IMR-90 (cell line): ENCODE data around the gene PLCL1. TPM values are rescaled to one million over a fixed set of nuclear protein-coding genes. Genes with fewer than 3 reads are reported as not detected.

Experiments used
- ATAC-seq: fragments of 200-7000 bp; cut with Tn5 transposase; 2 replicates; pipeline ENCODE4 v1.9.1; 2020; ENCODE audit warnings: low read depth, mild to moderate bottlenecking, moderate library complexity
- BruUV-seq: library from RNA; stranded (reverse); fragments of 400-500 nt; replicated peaks from 2 replicates; lab custom pipeline; 2021; lab: Mats Ljungman, UMichigan
- CTCF ChIA-PET: fragments of 300-600 bp; formaldehyde crosslinking; extraction: SDS; loops from one replicate; lab custom pipeline; 2021; ENCODE audit warnings: antibody characterized with exemption; lab: Yijun Ruan, JAX
- POLR2A ChIA-PET: fragments of 300-600 bp; sonication (Branson Sonifier 250); formaldehyde crosslinking; loops from one replicate; lab custom pipeline; 2022; ENCODE audit warnings: antibody characterized with exemption; ENCODE audit not compliant: unreplicated experiment; lab: Charles Lee
- DNase-seq: peaks from one replicate; pipeline ENCODE4 v3.0.0; 2013
- H2AFZ ChIP-seq: replicated peaks from 2 replicates; pipeline ENCODE3; 2013; ENCODE audit warnings: low read length, mild to moderate bottlenecking; ENCODE audit not compliant: poor library complexity
- H2AK5ac ChIP-seq: 2 replicates; pipeline ENCODE4 v1.6.1; 2013; ENCODE audit warnings: low read depth, low read length, inconsistent platforms
- H2AK9ac ChIP-seq: replicated peaks from 2 replicates; pipeline ENCODE3; 2013; ENCODE audit warnings: mild to moderate bottlenecking, low read depth, low read length, moderate library complexity; ENCODE audit not compliant: poor library complexity
- H2BK120ac ChIP-seq: 2 replicates; pipeline ENCODE4 v1.6.1; 2013; ENCODE audit warnings: low read depth, low read length, inconsistent platforms
- H2BK15ac ChIP-seq: 3 replicates; pipeline ENCODE4 v1.6.1; 2013; ENCODE audit warnings: low read depth, low read length, inconsistent platforms
- H2BK20ac ChIP-seq: 2 replicates; pipeline ENCODE4 v1.6.1; 2013; ENCODE audit warnings: low read depth, mild to moderate bottlenecking, inconsistent platforms, low read length, moderate library complexity
- H2BK5ac ChIP-seq: 2 replicates; pipeline ENCODE4 v1.6.1; 2013; ENCODE audit warnings: mild to moderate bottlenecking, low read depth, low read length, inconsistent platforms; ENCODE audit not compliant: poor library complexity, severe bottlenecking
- H3K14ac ChIP-seq: replicated peaks from 2 replicates; pipeline ENCODE4 v1.6.1; 2013; ENCODE audit warnings: low read depth, low read length, inconsistent platforms
- H3K18ac ChIP-seq: 2 replicates; pipeline ENCODE4 v1.6.1; 2013; ENCODE audit warnings: low read depth, low read length, control low read depth
- H3K23ac ChIP-seq: 2 replicates; pipeline ENCODE4 v1.6.1; 2013; ENCODE audit warnings: low read depth, low read length, inconsistent platforms
- H3K27ac ChIP-seq: 2 replicates; pipeline ENCODE4 v1.5.1; 2013; ENCODE audit warnings: mild to moderate bottlenecking, control low read depth, low read length; ENCODE audit not compliant: insufficient read depth
- H3K27me3 ChIP-seq: 2 replicates; pipeline ENCODE4 v1.6.1; 2013; ENCODE audit warnings: low read length; ENCODE audit not compliant: control insufficient read depth, insufficient read depth
- H3K36me3 ChIP-seq: 2 replicates; pipeline ENCODE4 v1.6.1; 2013; ENCODE audit warnings: low read length, mixed read lengths; ENCODE audit not compliant: control insufficient read depth, insufficient read depth
- H3K4ac ChIP-seq: 2 replicates; pipeline ENCODE4 v1.6.1; 2013; ENCODE audit warnings: low read depth, low read length, inconsistent platforms
- H3K4me1 ChIP-seq: 2 replicates; pipeline ENCODE4 v1.6.1; 2013; ENCODE audit warnings: low read length, mixed read lengths; ENCODE audit not compliant: control insufficient read depth, insufficient read depth
- H3K4me2 ChIP-seq: 2 replicates; pipeline ENCODE4 v1.6.1; 2013; ENCODE audit warnings: low read depth, mild to moderate bottlenecking, control low read depth, low read length, moderate library complexity
- H3K4me3 ChIP-seq: 2 replicates; pipeline ENCODE4 v1.5.1; 2013; ENCODE audit warnings: low read depth, mild to moderate bottlenecking, control low read depth, low read length, moderate library complexity; ENCODE audit not compliant: insufficient read depth
- H3K56ac ChIP-seq: 2 replicates; pipeline ENCODE4 v1.6.1; 2013; ENCODE audit warnings: low read length, inconsistent platforms; ENCODE audit not compliant: insufficient read depth; ENCODE audit errors: extremely low read depth
- H3K79me1 ChIP-seq, 2 experiments: 2 replicates each; pipeline ENCODE4 v1.6.1; 2013; ENCODE audit warnings: low read length in 2 of 2, inconsistent platforms in 1 of 2, low read depth in 1 of 2
- H3K9ac ChIP-seq: 2 replicates; pipeline ENCODE4 v1.6.1; 2013; ENCODE audit warnings: low read depth, low read length, control low read depth
- H3K9me1 ChIP-seq: 2 replicates; pipeline ENCODE4 v1.6.1; 2013; ENCODE audit warnings: low read length, inconsistent platforms; ENCODE audit not compliant: insufficient read depth
- H3K9me3 ChIP-seq: 2 replicates; pipeline ENCODE4 v1.6.1; 2013; ENCODE audit warnings: low read length; ENCODE audit not compliant: control insufficient read depth, insufficient read depth
- H4K20me1 ChIP-seq: 2 replicates; pipeline ENCODE4 v1.6.1; 2013; ENCODE audit warnings: low read length, inconsistent platforms; ENCODE audit not compliant: insufficient read depth
- H4K5ac ChIP-seq: 2 replicates; pipeline ENCODE4 v1.6.1; 2013; ENCODE audit warnings: mild to moderate bottlenecking, low read depth, low read length, control low read depth
- H4K8ac ChIP-seq, 2 experiments: 2 replicates each; pipeline ENCODE4 v1.6.1; 2013; ENCODE audit warnings: low read depth in 2 of 2, low read length in 2 of 2, control low read depth in 1 of 2, inconsistent platforms in 1 of 2
- H4K91ac ChIP-seq: 2 replicates; pipeline ENCODE4 v1.6.1; 2013; ENCODE audit warnings: low read depth, low read length, inconsistent platforms; ENCODE audit not compliant: insufficient read depth
- CHD1 ChIP-seq: IDR thresholded peaks from 2 replicates; pipeline ENCODE4 v1.6.1; 2012; ENCODE audit warnings: low read depth, low read length, improper control_type of control experiment
- MAZ ChIP-seq: IDR thresholded peaks from 2 replicates; pipeline ENCODE4 v1.6.1; 2012; ENCODE audit warnings: low read depth, mild to moderate bottlenecking, low read length, improper control_type of control experiment, moderate library complexity, borderline replicate concordance
- MXI1 ChIP-seq: IDR thresholded peaks from 2 replicates; pipeline ENCODE4 v1.6.1; 2012; ENCODE audit warnings: low read depth, mild to moderate bottlenecking, low read length, moderate library complexity, borderline replicate concordance
- POLR2A ChIP-seq: IDR thresholded peaks from 2 replicates; pipeline ENCODE4 v1.6.1; 2012; ENCODE audit warnings: mild to moderate bottlenecking, low read depth, low read length
- RAD21 ChIP-seq: IDR thresholded peaks from 2 replicates; pipeline ENCODE4 v1.6.1; 2012; ENCODE audit warnings: low read length, improper control_type of control experiment
- WGBS, 2 experiments: methylation state at CpG; one replicate each; pipeline versions ENCODE4 v1.1.5 to v1.1.7; 2013; ENCODE audit warnings: missing lambda C conversion rate in 2 of 2; ENCODE audit not compliant: insufficient read length in 1 of 2; ENCODE audit errors: extremely low coverage in 2 of 2; 5-methylcytosine and 5-hydroxymethylcytosine counted together
- dilution Hi-C: fragments of 300-500 bp; cut with HindIII; formaldehyde crosslinking; loops from one replicate; pipeline ENCODE4 v1.14.3; 2018; ENCODE audit warnings: low sequenced_read_pairs; ENCODE audit not compliant: unreplicated experiment
- in situ Hi-C: fragments of 300-500 bp; cut with MboI; formaldehyde crosslinking; loops from 3 replicates; pipeline ENCODE4 v1.14.3; 2019; ENCODE audit warnings: low sequenced_read_pairs, inconsistent platforms, mixed read lengths
- intact Hi-C: fragments of 100-400 bp; cut with micrococcal nuclease; formaldehyde crosslinking; loops from 2 replicates; pipeline ENCODE4 v1.10.0; 2022
- polyA plus RNA-seq, 3 experiments: library from polyadenylated mRNA; depleted of rRNA; stranded (reverse); fragments of >200 nt; gene quantifications; 2 replicates each; pipeline ENCODE4 v1.2.3, GENCODE V29; 2012; ENCODE audit warnings: low replicate concordance in 1 of 3
- total RNA-seq: library from RNA; depleted of rRNA; stranded (reverse); fragments of >200 nt; gene quantifications from 2 replicates; pipeline ENCODE4 v1.2.3, GENCODE V29; 2012
- TF ChIP-seq, protein P1 (sequence below): fragments of 150-350 bp; IDR thresholded peaks from 2 replicates; pipeline ENCODE4 v1.6.1; 2016; ENCODE audit warnings: low read depth, mild to moderate bottlenecking, low read length, moderate library complexity, borderline replicate concordance

Gene PLCL1
- total and polyA plus RNA-seq, 2 of the 4 experiments (the other 2 are of a cell fraction) = 0.14 to 0.18 TPM

GRCh38 chr2:198141726-198142125 is 337.3 kb downstream of the PLCL1 start:
- Histone ChIP-seq H3K4me3 (no peak overlapping the region), H2AK9ac (no peak overlapping the region), H4K20me1 (no peaks in the 10 kb centered on the region), H3K9ac (no peak overlapping the region), H4K8ac (no peak overlapping the region), H2AFZ (no peak overlapping the region), H3K9me1 (no peaks in the 10 kb centered on the region), H2BK120ac (no peak overlapping the region), H3K14ac (no peak overlapping the region), H2BK5ac (no peak overlapping the region), H4K91ac (no peak overlapping the region), H3K36me3 (no peaks in the 10 kb centered on the region), H3K79me1 (no peaks in the 10 kb centered on the region), H3K4ac (no peak overlapping the region), H2AK5ac (no peak overlapping the region), H3K56ac (no peak overlapping the region), H3K23ac (no peak overlapping the region), H3K4me2 (no peak overlapping the region), H3K27ac (no peak overlapping the region), H3K27me3 (no peaks in the 10 kb centered on the region), H3K4me1 (no peaks in the 10 kb centered on the region), H3K9me3 (no peaks in the 10 kb centered on the region), H3K18ac (no peak overlapping the region), H2BK15ac (no peak overlapping the region), H2BK20ac (no peak overlapping the region), H4K5ac (no peak overlapping the region)
- no peak for ATAC-seq
- dilution Hi-C loops = no loop called here
- WGBS, 2 experiments = no CpG with 5 or more reads among the region's 2 CpGs
- POLR2A ChIA-PET = no interaction called here
- BruUV-seq = no TSS peak
- in situ Hi-C loops = no loop called here
- TF ChIP-seq RAD21 (no peak), CHD1 (no peak), MAZ (no peak), MXI1 (no peak), POLR2A (no peak)
- TF ChIP-seq, protein P1, sequence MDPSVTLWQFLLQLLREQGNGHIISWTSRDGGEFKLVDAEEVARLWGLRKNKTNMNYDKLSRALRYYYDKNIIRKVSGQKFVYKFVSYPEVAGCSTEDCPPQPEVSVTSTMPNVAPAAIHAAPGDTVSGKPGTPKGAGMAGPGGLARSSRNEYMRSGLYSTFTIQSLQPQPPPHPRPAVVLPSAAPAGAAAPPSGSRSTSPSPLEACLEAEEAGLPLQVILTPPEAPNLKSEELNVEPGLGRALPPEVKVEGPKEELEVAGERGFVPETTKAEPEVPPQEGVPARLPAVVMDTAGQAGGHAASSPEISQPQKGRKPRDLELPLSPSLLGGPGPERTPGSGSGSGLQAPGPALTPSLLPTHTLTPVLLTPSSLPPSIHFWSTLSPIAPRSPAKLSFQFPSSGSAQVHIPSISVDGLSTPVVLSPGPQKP = no peak
- CTCF ChIA-PET = interaction anchor here (2.0 kb wide), 1 partner anchor 13 kb away, joined by 5 read pairs; no protein-coding TSS in a partner anchor
- intact Hi-C loops = no loop called here
- DNase-seq = no peak
